ENCODE results near the gene SOX11. TPM values are rescaled to one million over a fixed set of nuclear protein-coding genes. Genes with fewer than 3 reads are reported as not detected.

Gene SOX11
- polyA plus RNA-seq, 3 donors = not detected

DNA sequence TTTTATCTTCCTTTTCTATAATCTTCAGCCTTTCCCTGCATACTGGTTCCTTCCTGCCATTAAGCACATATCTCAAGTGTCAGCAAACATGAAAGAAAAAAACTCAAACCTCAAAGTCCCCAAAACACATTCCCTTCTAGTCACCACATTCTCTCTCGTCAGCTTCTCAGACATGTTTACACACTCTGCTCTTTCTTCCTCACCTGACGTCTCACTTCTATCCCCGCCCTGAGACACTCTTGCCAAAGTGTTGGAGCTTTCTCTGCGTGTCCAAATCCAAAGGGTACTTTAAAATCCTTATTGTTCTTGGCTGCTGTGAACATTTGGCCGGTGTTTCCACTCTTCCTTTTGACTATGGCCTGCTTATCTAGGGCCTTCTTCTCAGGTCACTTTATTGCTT lies 47.9 kb downstream of the SOX11 start:
- Mint-ChIP-seq H3K27me3 (ENCODE audit: low read depth in 3 of 3) (peaks cover 0 to 2% (median 0%) of the 10 kb centered on the region in 3 donors), H3K36me3 (no peaks in the 10 kb centered on the region), H3K27ac (no peak overlapping the region), H3K4me3 (no peak overlapping the region), H3K9me3 (peaks cover 0 to 5% (median 0%) of the 10 kb centered on the region in 7 donors), H3K4me1 (no peaks in the 10 kb centered on the region)
- Histone ChIP-seq H3K9me3 (replicated peaks in 1 of 2; ENCODE audit: control insufficient read depth in 1 of 2, insufficient read depth in 1 of 2, low read length in 2 of 2) (peaks cover 0 to 3% of the 10 kb centered on the region in 2 donors), H3K79me2 (ENCODE audit: insufficient read depth, low read length) (no peaks in the 10 kb centered on the region), H4K20me1 (ENCODE audit: insufficient read depth, low read length) (no peaks in the 10 kb centered on the region), H2AFZ (ENCODE audit: insufficient read depth, low read depth, low read length, poor library complexity, severe bottlenecking) (no peak overlapping the region), H3K27me3 (ENCODE audit: control insufficient read depth in 2 of 2, insufficient read depth in 2 of 2, low read length in 2 of 2) (no peaks in the 10 kb centered on the region), H3K4me2 (replicated peaks; ENCODE audit: extremely low read depth, low read length, poor library complexity, severe bottlenecking) (no peak overlapping the region), H3K9ac (ENCODE audit: insufficient read depth, low read length, poor library complexity, severe bottlenecking) (no peak overlapping the region), H3K27ac (ENCODE audit: low read depth in 1 of 2, low read length in 2 of 2) (no peak overlapping the region), H3K36me3 (replicated peaks in 1 of 2; ENCODE audit: control insufficient read depth in 1 of 2, insufficient read depth in 2 of 2, low read length in 2 of 2) (no peaks in the 10 kb centered on the region), H3K4me3 (replicated peaks in 1 of 3; ENCODE audit: low read depth in 2 of 3, low read length in 3 of 3) (no peak overlapping the region), H3K4me1 (ENCODE audit: control insufficient read depth in 1 of 2, insufficient read depth in 2 of 2, low read length in 2 of 2) (no peaks in the 10 kb centered on the region)
- intact Hi-C loops (cut with micrococcal nuclease) = no loop called here
- WGBS (ENCODE audit: insufficient coverage) = 67% methylated on average over 5 of the region's 5 CpGs
- TF ChIP-seq, protein P1, sequence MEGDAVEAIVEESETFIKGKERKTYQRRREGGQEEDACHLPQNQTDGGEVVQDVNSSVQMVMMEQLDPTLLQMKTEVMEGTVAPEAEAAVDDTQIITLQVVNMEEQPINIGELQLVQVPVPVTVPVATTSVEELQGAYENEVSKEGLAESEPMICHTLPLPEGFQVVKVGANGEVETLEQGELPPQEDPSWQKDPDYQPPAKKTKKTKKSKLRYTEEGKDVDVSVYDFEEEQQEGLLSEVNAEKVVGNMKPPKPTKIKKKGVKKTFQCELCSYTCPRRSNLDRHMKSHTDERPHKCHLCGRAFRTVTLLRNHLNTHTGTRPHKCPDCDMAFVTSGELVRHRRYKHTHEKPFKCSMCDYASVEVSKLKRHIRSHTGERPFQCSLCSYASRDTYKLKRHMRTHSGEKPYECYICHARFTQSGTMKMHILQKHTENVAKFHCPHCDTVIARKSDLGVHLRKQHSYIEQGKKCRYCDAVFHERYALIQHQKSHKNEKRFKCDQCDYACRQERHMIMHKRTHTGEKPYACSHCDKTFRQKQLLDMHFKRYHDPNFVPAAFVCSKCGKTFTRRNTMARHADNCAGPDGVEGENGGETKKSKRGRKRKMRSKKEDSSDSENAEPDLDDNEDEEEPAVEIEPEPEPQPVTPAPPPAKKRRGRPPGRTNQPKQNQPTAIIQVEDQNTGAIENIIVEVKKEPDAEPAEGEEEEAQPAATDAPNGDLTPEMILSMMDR (IDR thresholded peaks at IDR 0.05) = no peak
- DNase-seq = no peak

DNA sequence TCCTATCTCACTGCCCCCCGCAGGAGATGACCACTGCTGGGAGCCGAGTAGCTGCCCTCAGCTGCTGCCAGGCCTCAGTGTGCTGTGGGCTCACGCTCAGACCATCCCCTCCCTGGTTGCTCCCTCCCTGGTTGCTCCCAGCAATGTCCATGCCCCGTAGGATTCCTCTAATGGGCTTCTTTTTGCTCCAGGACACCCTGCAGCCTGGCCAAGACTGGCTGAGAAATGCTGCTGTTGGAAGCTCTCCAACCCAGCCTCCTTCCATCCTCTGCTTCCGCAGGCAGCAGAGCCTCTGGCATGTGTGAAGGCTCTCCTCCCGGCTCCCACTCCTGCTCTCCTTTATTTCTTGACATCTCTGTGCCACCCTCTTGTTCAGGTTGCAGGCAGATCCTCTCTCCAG lies 48.6 kb downstream of the SOX11 start:
- H3K27me3 ChIP-seq (ENCODE audit: control insufficient read depth in 2 of 2, insufficient read depth in 2 of 2, low read length in 2 of 2) = no peaks in the 10 kb centered on the region
- no peak overlapping the region for H3K4me2 ChIP-seq (replicated peaks; ENCODE audit: extremely low read depth, low read length, poor library complexity, severe bottlenecking)
- no peaks in the 10 kb centered on the region for H3K36me3 ChIP-seq (replicated peaks in 1 of 2; ENCODE audit: control insufficient read depth in 1 of 2, insufficient read depth in 2 of 2, low read length in 2 of 2)
- Mint-ChIP-seq H3K27ac (no peak overlapping the region), H3K4me1 (no peaks in the 10 kb centered on the region), H3K27me3 (ENCODE audit: low read depth in 3 of 3) (no peaks in the 10 kb centered on the region), H3K36me3 (no peaks in the 10 kb centered on the region), H3K9me3 (peaks cover 0 to 7% (median 0%) of the 10 kb centered on the region in 7 donors), H3K4me3 (no peak overlapping the region)
- TF ChIP-seq, protein P1 (IDR thresholded peaks at IDR 0.05) = no peak
- no peaks in the 10 kb centered on the region for H3K79me2 ChIP-seq (ENCODE audit: insufficient read depth, low read length)
- H3K9ac ChIP-seq (ENCODE audit: insufficient read depth, low read length, poor library complexity, severe bottlenecking) = no peak overlapping the region
- intact Hi-C loops (cut with micrococcal nuclease) = no loop called here
- no peak overlapping the region for H3K27ac ChIP-seq (ENCODE audit: low read depth in 1 of 2, low read length in 2 of 2)
- H4K20me1 ChIP-seq (ENCODE audit: insufficient read depth, low read length) = no peaks in the 10 kb centered on the region
- 88% methylated on average over 6 of the region's 6 CpGs for WGBS (ENCODE audit: insufficient coverage)
- no peak overlapping the region for H2AFZ ChIP-seq (ENCODE audit: insufficient read depth, low read depth, low read length, poor library complexity, severe bottlenecking)
- H3K4me1 ChIP-seq (ENCODE audit: control insufficient read depth in 1 of 2, insufficient read depth in 2 of 2, low read length in 2 of 2) = no peaks in the 10 kb centered on the region
- peaks cover 0 to 3% of the 10 kb centered on the region in 2 donors for H3K9me3 ChIP-seq (replicated peaks in 1 of 2; ENCODE audit: control insufficient read depth in 1 of 2, insufficient read depth in 1 of 2, low read length in 2 of 2)
- DNase-seq = no peak
- H3K4me3 ChIP-seq (replicated peaks in 1 of 3; ENCODE audit: low read depth in 2 of 3, low read length in 3 of 3) = no peak overlapping the region

Data from CD14-positive monocyte (primary cell).